Neural cell (in vitro differentiated cells): ENCODE results near the gene PDE4D. TPM values are rescaled to one million over a fixed set of nuclear protein-coding genes. Genes with fewer than 3 reads are reported as not detected.
A peak's percentile ranks its signal among the peaks of the same experiment; 100 is the strongest.

Experiments
- H2AFZ ChIP-seq: fragments of 200-600, 300-800 bp; sonication (generic), shearing (Covaris generic); 2 replicates; pipeline ENCODE4 v1.6.0; 2014; ENCODE audit warnings: low read depth, mild to moderate bottlenecking, antibody characterized with exemption, low read length, moderate library complexity
- H3F3A ChIP-seq: fragments of 200-600 bp; shearing (Covaris generic); 2 replicates; pipeline ENCODE4 v1.6.1; 2016; ENCODE audit warnings: mild to moderate bottlenecking, moderate library complexity, mixed read lengths, antibody characterized with exemption, low read length; ENCODE audit not compliant: insufficient read depth, poor library complexity, severe bottlenecking
- H3K27ac ChIP-seq: fragments of 200-600, 300-800 bp; sonication (generic), shearing (Covaris generic); 2 replicates; pipeline ENCODE4 v1.5.1; 2014; ENCODE audit warnings: mild to moderate bottlenecking, low read length, moderate library complexity
- H3K27me3 ChIP-seq: fragments of 300-800, 200-600 bp; sonication (generic), shearing (Covaris generic); 2 replicates; pipeline ENCODE4 v1.6.0; 2014; ENCODE audit warnings: mild to moderate bottlenecking, low read depth, low read length, moderate library complexity; ENCODE audit not compliant: insufficient read depth
- H3K36me3 ChIP-seq: fragments of 300-800, 200-600 bp; sonication (generic), shearing (Covaris generic); 2 replicates; pipeline ENCODE4 v1.5.1; 2014; ENCODE audit warnings: mild to moderate bottlenecking, antibody characterized with exemption, low read length, moderate library complexity; ENCODE audit not compliant: insufficient read depth
- H3K4me2 ChIP-seq: fragments of 300-800, 200-600 bp; sonication (generic), shearing (Covaris generic); 2 replicates; pipeline ENCODE4 v1.6.0; 2014; ENCODE audit warnings: mild to moderate bottlenecking, low read length
- H3K4me3 ChIP-seq: fragments of 300-800, 200-600 bp; sonication (generic), shearing (Covaris generic); 2 replicates; pipeline ENCODE4 v1.5.1; 2014; ENCODE audit warnings: mild to moderate bottlenecking, low read length, moderate library complexity
- H3K79me2 ChIP-seq: fragments of 200-600 bp; shearing (Covaris generic); replicated peaks from 2 replicates; pipeline ENCODE4 v1.6.0; 2014; ENCODE audit warnings: mild to moderate bottlenecking, low read length, moderate library complexity; ENCODE audit not compliant: insufficient read depth
- H3K9ac ChIP-seq: fragments of 300-800, 200-600 bp; sonication (generic), shearing (Covaris generic); 2 replicates; pipeline ENCODE4 v1.6.1; 2016; ENCODE audit warnings: mild to moderate bottlenecking, low read length, mixed read lengths
- H3K9me2 ChIP-seq: fragments of 200-600 bp; shearing (Covaris generic); 2 replicates; pipeline ENCODE4 v1.6.1; 2016; ENCODE audit warnings: mild to moderate bottlenecking, low read length, mixed read lengths; ENCODE audit not compliant: insufficient read depth
- H3K9me3 ChIP-seq: fragments of 200-600, 300-800 bp; sonication (generic), shearing (Covaris generic); 2 replicates; pipeline ENCODE4 v1.6.1; 2016; ENCODE audit warnings: mild to moderate bottlenecking, mixed run types, low read length, moderate library complexity, mixed read lengths
- H4K20me1 ChIP-seq: fragments of 200-600 bp; shearing (Covaris generic); 2 replicates; pipeline ENCODE4 v1.6.1; 2016; ENCODE audit warnings: mild to moderate bottlenecking, mixed run types; ENCODE audit not compliant: insufficient read depth
- EP300 ChIP-seq: fragments of 450-650 bp; conservative IDR thresholded peaks from 2 replicates; pipeline ENCODE4 v1.6.1; 2014; ENCODE audit warnings: antibody characterized with exemption, mild to moderate bottlenecking, moderate library complexity; ENCODE audit not compliant: poor library complexity, severe bottlenecking
- EZH2 ChIP-seq: fragments of 200-600, 300-800 bp; shearing (Covaris generic), sonication (generic); IDR thresholded peaks from 2 replicates; pipeline ENCODE4 v1.6.1; 2014; ENCODE audit warnings: antibody characterized with exemption, low read length, borderline replicate concordance, mild to moderate bottlenecking; ENCODE audit not compliant: insufficient read depth, poor library complexity, severe bottlenecking
- MXI1 ChIP-seq: fragments of 450-650 bp; conservative IDR thresholded peaks from 2 replicates; pipeline ENCODE4 v1.6.1; 2014; ENCODE audit warnings: antibody characterized with exemption, mild to moderate bottlenecking; ENCODE audit not compliant: poor library complexity, severe bottlenecking
- POLR2AphosphoS5 ChIP-seq: IDR thresholded peaks from 2 replicates; pipeline ENCODE4 v1.6.1; 2012
- RAD21 ChIP-seq: fragments of 450-650 bp; conservative IDR thresholded peaks from 2 replicates; pipeline ENCODE4 v1.6.1; 2014; ENCODE audit warnings: antibody characterized with exemption, mild to moderate bottlenecking, moderate library complexity
- REST ChIP-seq: IDR thresholded peaks from 2 replicates; pipeline ENCODE4 v1.6.1; 2012; ENCODE audit warnings: borderline replicate concordance
- SMC3 ChIP-seq: fragments of 450-650 bp; conservative IDR thresholded peaks from 2 replicates; pipeline ENCODE4 v1.6.1; 2014; ENCODE audit warnings: antibody characterized with exemption, mild to moderate bottlenecking, moderate library complexity; ENCODE audit not compliant: poor library complexity
- TAF1 ChIP-seq: IDR thresholded peaks from 2 replicates; pipeline ENCODE4 v1.6.1; 2012; ENCODE audit warnings: low read depth
- polyA plus RNA-seq: library from polyadenylated mRNA; depleted of rRNA; stranded (reverse); fragments of >200 nt; gene quantifications from 2 replicates; pipeline ENCODE4 v1.2.3, GENCODE V29; 2014
- TF ChIP-seq, protein P1 (sequence below): fragments of 450-650 bp; IDR thresholded peaks from 2 replicates; pipeline ENCODE4 v1.5.1; 2014; ENCODE audit warnings: antibody characterized with exemption, mild to moderate bottlenecking, moderate library complexity; ENCODE audit not compliant: poor library complexity, severe bottlenecking

The PDE4D gene
- polyA plus RNA-seq, 1 donor from 2014 or later = 42.8 TPM

GRCh38 chr5:59173578-59173977 lies 719.9 kb downstream of the PDE4D start:
- no peaks in the 10 kb centered on the region for H4K20me1 ChIP-seq
- H3K36me3 ChIP-seq = no peaks in the 10 kb centered on the region
- TF ChIP-seq TAF1 = no peak
- peak; percentile 58 for TF ChIP-seq RAD21
- TF ChIP-seq REST = no peak
- TF ChIP-seq, protein P1, sequence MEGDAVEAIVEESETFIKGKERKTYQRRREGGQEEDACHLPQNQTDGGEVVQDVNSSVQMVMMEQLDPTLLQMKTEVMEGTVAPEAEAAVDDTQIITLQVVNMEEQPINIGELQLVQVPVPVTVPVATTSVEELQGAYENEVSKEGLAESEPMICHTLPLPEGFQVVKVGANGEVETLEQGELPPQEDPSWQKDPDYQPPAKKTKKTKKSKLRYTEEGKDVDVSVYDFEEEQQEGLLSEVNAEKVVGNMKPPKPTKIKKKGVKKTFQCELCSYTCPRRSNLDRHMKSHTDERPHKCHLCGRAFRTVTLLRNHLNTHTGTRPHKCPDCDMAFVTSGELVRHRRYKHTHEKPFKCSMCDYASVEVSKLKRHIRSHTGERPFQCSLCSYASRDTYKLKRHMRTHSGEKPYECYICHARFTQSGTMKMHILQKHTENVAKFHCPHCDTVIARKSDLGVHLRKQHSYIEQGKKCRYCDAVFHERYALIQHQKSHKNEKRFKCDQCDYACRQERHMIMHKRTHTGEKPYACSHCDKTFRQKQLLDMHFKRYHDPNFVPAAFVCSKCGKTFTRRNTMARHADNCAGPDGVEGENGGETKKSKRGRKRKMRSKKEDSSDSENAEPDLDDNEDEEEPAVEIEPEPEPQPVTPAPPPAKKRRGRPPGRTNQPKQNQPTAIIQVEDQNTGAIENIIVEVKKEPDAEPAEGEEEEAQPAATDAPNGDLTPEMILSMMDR = peak; percentile 47
- no peak for TF ChIP-seq MXI1
- no peak for TF ChIP-seq SMC3
- H2AFZ ChIP-seq = no peak overlapping the region
- H3K27me3 ChIP-seq = no peaks in the 10 kb centered on the region
- no peak overlapping the region for H3K4me2 ChIP-seq
- no peak overlapping the region for H3K4me3 ChIP-seq
- H3F3A ChIP-seq = no peaks in the 10 kb centered on the region
- H3K79me2 ChIP-seq = no peaks in the 10 kb centered on the region
- H3K9me3 ChIP-seq = no peaks in the 10 kb centered on the region
- H3K9ac ChIP-seq = no peak overlapping the region
- H3K27ac ChIP-seq = no peak overlapping the region
- H3K9me2 ChIP-seq = no peaks in the 10 kb centered on the region

- TF ChIP-seq, protein P1 = no peak
- TF ChIP-seq RAD21 (no peak), POLR2AphosphoS5 (no peak), SMC3 (no peak), REST (no peak), EP300 (no peak), TAF1 (no peak), MXI1 (no peak), EZH2 (no peak)
- Histone ChIP-seq H2AFZ (no peak overlapping the region), H3K9me3 (no peaks in the 10 kb centered on the region), H3K9ac (no peak overlapping the region), H3K4me3 (no peak overlapping the region), H3K79me2 (no peaks in the 10 kb centered on the region), H4K20me1 (no peaks in the 10 kb centered on the region), H3K9me2 (no peaks in the 10 kb centered on the region), H3K27me3 (no peaks in the 10 kb centered on the region), H3K4me2 (no peak overlapping the region), H3K27ac (no peak overlapping the region), H3K36me3 (no peaks in the 10 kb centered on the region), H3F3A (no peaks in the 10 kb centered on the region)
These were observed 722.4 kb downstream of the PDE4D start for GRCh38 chr5:59171131-59171530.
